WERI-Rb-1 (cell line): ENCODE results near the gene OR12D2.
A peak's percentile ranks its signal among the peaks of the same experiment; 100 is the strongest.
"Not testable (repeated sequence)": the region's sequence is repeated elsewhere in the genome, so short reads cannot be mapped to it uniquely, and the experiment has no call there.

Experiments used
- DNase-seq: peaks from one replicate; pipeline ENCODE4 v3.0.0-alpha.2; 2020
- H3K27ac ChIP-seq: fragments of 250-450 bp; sonication (Bioruptor Pico); 2 replicates; pipeline ENCODE4 v1.5.1; 2020; ENCODE audit warnings: mild to moderate bottlenecking, moderate library complexity
- H3K27me3 ChIP-seq: fragments of 250-450 bp; sonication (Bioruptor Pico); 2 replicates; pipeline ENCODE4 v1.5.1; 2021; ENCODE audit warnings: mild to moderate bottlenecking, low read depth, moderate library complexity; ENCODE audit not compliant: insufficient read depth, severe bottlenecking
- H3K36me3 ChIP-seq: fragments of 250-450 bp; sonication (Bioruptor Pico); 2 replicates; pipeline ENCODE4 v1.5.1; 2020; ENCODE audit warnings: mild to moderate bottlenecking, moderate library complexity
- H3K4me3 ChIP-seq: 2 replicates; pipeline ENCODE4 v1.5.1; 2011; ENCODE audit warnings: low read depth, mild to moderate bottlenecking, control low read depth, low read length
- H3K9me3 ChIP-seq: fragments of 250-450 bp; sonication (Bioruptor Pico); 2 replicates; pipeline ENCODE4 v1.5.1; 2021; ENCODE audit warnings: mild to moderate bottlenecking, moderate library complexity; ENCODE audit not compliant: severe bottlenecking
- TF ChIP-seq, protein P1 (sequence below): IDR thresholded peaks from 2 replicates; pipeline ENCODE4 v1.5.1; 2011; ENCODE audit warnings: low read depth, mild to moderate bottlenecking, control low read depth, inconsistent platforms, low read length

Gene OR12D2, protein sequence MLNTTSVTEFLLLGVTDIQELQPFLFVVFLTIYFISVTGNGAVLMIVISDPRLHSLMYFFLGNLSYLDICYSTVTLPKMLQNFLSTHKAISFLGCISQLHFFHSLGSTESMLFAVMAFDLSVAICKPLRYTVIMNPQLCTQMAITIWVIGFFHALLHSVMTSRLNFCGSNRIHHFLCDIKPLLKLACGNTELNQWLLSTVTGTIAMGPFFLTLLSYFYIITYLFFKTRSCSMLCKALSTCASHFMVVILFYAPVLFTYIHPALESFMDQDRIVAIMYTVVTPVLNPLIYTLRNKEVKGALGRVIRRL

DNA sequence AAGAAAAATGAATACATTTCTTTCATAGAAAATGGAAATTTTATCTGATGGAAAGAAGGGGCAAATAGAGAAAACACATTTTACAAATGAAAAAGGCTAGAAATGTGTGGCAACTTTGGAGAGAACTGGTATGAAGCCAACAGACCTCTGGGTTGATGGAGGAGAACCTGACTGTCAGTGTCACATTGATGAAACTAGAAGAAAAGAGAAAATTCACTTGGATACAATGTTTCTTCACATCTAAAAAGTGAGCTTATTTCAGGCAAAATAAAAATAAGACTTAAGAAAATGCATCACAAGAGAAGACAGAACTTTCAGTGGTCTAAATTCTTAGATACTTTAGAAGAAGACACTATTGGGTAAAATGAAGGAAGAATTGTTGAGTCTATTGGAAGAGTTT is at the start of gene OR12D2:
Gene OR12D2 (plus strand): TSS at position 301 of the 400 bp plus-strand sequence. CDS start 1,069 bp downstream, outside the sequence.
- peaks cover 87% of the 10 kb centered on the region for H3K27me3 ChIP-seq
- H3K27ac ChIP-seq = no peak within 1 kb of the TSS
- H3K4me3 ChIP-seq = no peak within 1 kb of the TSS
- H3K9me3 ChIP-seq = no peaks in the 10 kb centered on the region
- DNase-seq = no peak
- TF ChIP-seq, protein P1, sequence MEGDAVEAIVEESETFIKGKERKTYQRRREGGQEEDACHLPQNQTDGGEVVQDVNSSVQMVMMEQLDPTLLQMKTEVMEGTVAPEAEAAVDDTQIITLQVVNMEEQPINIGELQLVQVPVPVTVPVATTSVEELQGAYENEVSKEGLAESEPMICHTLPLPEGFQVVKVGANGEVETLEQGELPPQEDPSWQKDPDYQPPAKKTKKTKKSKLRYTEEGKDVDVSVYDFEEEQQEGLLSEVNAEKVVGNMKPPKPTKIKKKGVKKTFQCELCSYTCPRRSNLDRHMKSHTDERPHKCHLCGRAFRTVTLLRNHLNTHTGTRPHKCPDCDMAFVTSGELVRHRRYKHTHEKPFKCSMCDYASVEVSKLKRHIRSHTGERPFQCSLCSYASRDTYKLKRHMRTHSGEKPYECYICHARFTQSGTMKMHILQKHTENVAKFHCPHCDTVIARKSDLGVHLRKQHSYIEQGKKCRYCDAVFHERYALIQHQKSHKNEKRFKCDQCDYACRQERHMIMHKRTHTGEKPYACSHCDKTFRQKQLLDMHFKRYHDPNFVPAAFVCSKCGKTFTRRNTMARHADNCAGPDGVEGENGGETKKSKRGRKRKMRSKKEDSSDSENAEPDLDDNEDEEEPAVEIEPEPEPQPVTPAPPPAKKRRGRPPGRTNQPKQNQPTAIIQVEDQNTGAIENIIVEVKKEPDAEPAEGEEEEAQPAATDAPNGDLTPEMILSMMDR = no peak
- H3K36me3 ChIP-seq = no peaks in the 10 kb centered on the region

DNA sequence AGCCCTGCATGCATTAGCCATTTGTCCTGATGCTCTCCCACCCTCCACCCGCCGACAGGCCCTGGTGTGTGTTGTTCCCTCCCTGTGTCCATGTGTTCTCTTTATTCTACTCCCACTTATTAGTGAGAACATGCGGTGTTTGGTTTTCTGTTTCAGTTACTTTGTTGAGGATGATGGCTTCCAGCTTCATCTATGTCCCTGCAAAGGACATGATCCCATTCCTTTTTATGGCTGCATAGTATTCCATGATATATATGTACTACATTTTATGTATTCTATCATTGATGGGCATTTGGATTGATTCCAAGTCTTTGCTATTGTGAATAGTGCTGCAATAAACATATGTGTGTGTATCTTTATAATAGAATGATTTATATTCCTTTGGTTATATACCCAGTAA is 46.1 kb upstream of the OR12D2 start:
- H3K27me3 ChIP-seq = peaks cover 91% of the 10 kb centered on the region
- not testable (repeated sequence) for H3K36me3 ChIP-seq, DNase-seq, H3K27ac ChIP-seq, H3K9me3 ChIP-seq, H3K4me3 ChIP-seq

DNA sequence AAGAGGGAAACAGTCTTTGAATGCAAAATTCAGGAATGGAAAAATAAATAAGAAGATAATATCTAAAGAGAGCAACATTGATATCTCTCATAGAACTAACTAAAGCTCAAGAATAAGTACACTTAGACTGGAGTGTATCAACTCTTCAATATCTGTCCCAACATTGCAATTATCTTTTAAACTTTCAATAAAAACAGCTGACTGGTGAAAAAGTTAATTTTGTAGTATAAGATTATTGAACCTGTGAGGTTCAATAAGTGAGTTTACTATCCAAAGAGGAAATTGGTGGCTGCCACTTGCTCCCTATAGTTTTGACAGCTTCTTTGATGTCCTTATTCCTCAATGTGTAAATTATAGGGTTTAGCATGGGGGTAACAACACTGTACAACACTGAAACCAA is 40.5 kb upstream of the OR12D2 start:
- no peak overlapping the region for H3K27ac ChIP-seq
- H3K36me3 ChIP-seq = no peaks in the 10 kb centered on the region
- H3K27me3 ChIP-seq = peaks cover 92% of the 10 kb centered on the region
- peaks cover 2% of the 10 kb centered on the region for H3K9me3 ChIP-seq
- TF ChIP-seq, protein P1 = no peak
- H3K4me3 ChIP-seq = no peak overlapping the region
- DNase-seq = no peak

DNA sequence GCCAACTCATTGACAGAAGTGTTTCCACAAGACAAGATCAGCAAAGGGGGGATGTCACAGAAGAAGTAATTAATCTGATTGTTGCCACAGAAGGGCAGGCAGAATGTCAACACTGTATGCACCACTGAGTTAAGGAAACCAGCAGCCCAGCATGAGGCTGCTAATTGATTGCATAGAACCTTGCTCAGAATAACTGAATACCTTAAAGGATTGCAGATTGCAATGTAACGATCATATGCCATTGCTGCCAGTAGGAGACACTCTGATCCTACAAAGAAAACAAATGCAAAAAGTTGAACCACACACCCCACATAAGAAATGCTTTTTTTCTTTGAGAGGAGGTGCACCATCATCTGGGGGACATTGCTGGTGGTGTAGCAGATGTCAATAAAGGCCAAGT is 39.8 kb upstream of the OR12D2 start:
- Histone ChIP-seq H3K27ac (no peak overlapping the region), H3K27me3 (peaks cover 95% of the 10 kb centered on the region), H3K4me3 (no peak overlapping the region), H3K9me3 (peaks cover 2% of the 10 kb centered on the region), H3K36me3 (no peaks in the 10 kb centered on the region)
- TF ChIP-seq, protein P1 = peak; percentile 25; the same call in 1 of the 2 replicates
- DNase-seq = no peak

DNA sequence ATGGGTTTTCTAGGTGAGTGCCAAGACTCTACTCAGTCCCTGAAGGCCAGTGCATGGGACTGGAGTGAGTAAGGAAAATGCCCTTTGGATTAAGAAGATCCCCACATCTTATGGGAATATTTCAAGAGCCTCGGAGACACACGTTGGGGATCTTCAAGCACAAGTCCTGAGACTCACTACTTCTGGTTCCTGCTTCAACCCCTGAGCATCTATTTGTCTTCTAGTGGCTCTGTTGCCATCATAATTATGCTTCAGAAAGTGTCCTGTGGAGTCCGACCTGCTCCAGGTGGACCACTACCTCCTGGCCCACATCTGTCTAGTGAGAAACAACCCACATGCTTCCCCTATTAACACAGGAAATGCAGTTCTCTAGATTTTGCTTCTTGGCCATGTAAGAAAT is 26.7 kb upstream of the OR12D2 start, which contains the start of gene OR5V1:
Gene OR5V1 (minus strand): TSS at position 101 of the 400 bp plus-strand sequence. CDS start 12,670 bp downstream, outside the sequence.
- no peak for DNase-seq
- TF ChIP-seq, protein P1 = no peak
- Histone ChIP-seq H3K4me3 (no peak within 1 kb of the TSS), H3K9me3 (peaks cover 6% of the 10 kb centered on the region), H3K27me3 (peaks cover 60% of the 10 kb centered on the region), H3K36me3 (no peaks in the 10 kb centered on the region), H3K27ac (no peak within 1 kb of the TSS)

DNA sequence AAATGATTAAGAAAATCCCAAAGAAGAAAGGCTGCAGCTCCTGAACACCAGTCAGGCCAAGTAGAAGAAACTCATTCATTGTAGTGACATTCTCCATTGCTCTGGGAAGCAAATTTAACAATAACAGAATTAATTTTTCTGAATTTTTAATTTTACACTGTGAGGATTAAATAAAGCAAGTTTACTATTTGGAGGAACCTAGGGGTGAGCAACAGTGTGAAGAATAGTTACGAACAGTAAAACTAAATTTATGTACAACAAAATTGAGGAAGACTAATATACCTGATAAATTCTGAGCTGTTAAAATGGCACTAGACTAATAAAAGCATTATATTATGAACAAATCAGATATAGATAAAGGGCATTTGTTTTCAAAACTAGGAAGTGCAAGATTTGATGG is 20.2 kb upstream of the OR12D2 start, which contains the start of gene OR12D3:
Gene OR12D3 (minus strand): TSS at position 101 of the 400 bp plus-strand sequence. CDS start 4 bp downstream, at position 97.
- peaks cover 63% of the 10 kb centered on the region for H3K27me3 ChIP-seq
- H3K9me3 ChIP-seq = no peaks in the 10 kb centered on the region
- TF ChIP-seq, protein P1 = no peak
- no peaks in the 10 kb centered on the region for H3K36me3 ChIP-seq
- DNase-seq = no peak
- H3K4me3 ChIP-seq = no peak within 1 kb of the TSS
- no peak within 1 kb of the TSS for H3K27ac ChIP-seq
